HepG2 (cell line): Measurements from ENCODE around the gene KDELR3. TPM values are rescaled to one million over a fixed set of nuclear protein-coding genes. Genes with fewer than 3 reads are reported as not detected.

Source experiments
- ATAC-seq: fragments of 200-7000 bp; cut with Tn5 transposase; 3 replicates; pipeline ENCODE4 v1.9.1; 2020; ENCODE audit warnings: mild to moderate bottlenecking, moderate library complexity
- BruUV-seq: library from RNA; stranded (reverse); fragments of 400-500 nt; replicated peaks from 2 replicates; lab custom pipeline; 2021; lab: Mats Ljungman, UMichigan
- CTCF ChIA-PET: fragments of 300-600 bp; formaldehyde crosslinking; extraction: SDS; loops from one replicate; lab custom pipeline; 2021; ENCODE audit warnings: low total read pairs, inconsistent platforms, low intra/inter-chr PET ratio; lab: Yijun Ruan, JAX
- POLR2A ChIA-PET: fragments of 350-600 bp; sonication (Branson Sonifier 250); formaldehyde crosslinking; loops from one replicate; lab custom pipeline; 2020; ENCODE audit warnings: antibody characterized with exemption, inconsistent platforms; lab: Yijun Ruan, JAX
- DNase-seq: peaks from one replicate; pipeline ENCODE4 v3.0.0-alpha.2; 2015; ENCODE audit warnings: low spot score
- FAIRE-seq: peaks from 3 replicates; lab custom pipeline; 2011; peaks lifted over from hg19 to GRCh38; lab: Jason Lieb, UNC
- H2AFZ ChIP-seq: one replicate; pipeline ENCODE4 v1.6.1; 2011; ENCODE audit warnings: low read length, inconsistent platforms
- H3K27ac ChIP-seq: fragments of 300-600 bp; 3 replicates; pipeline ENCODE4 v1.8.0; 2011; ENCODE audit warnings: mixed run types, mild to moderate bottlenecking, mixed read lengths, low read length, inconsistent platforms; ENCODE audit not compliant: insufficient read depth; ENCODE audit errors: extremely low read length
- H3K27me3 ChIP-seq, 2 experiments: fragments of 200-600 bp in 1 of 2; 2 replicates in 1 of 2; 3 replicates in 1 of 2; pipeline versions ENCODE4 v1.6.0 to v1.8.0; 2011; ENCODE audit warnings: low read length in 2 of 2, mild to moderate bottlenecking in 2 of 2, moderate library complexity in 2 of 2, inconsistent platforms in 1 of 2; ENCODE audit not compliant: insufficient read depth in 2 of 2, control insufficient read depth in 1 of 2
- H3K36me3 ChIP-seq, 2 experiments: fragments of 200-600 bp in 1 of 2; replicated peaks in 1 of 2; 2 replicates in 1 of 2; 3 replicates in 1 of 2; pipeline versions ENCODE4 v1.5.1 to v1.8.0; 2011; ENCODE audit warnings: low read length in 2 of 2, inconsistent platforms in 1 of 2; ENCODE audit not compliant: insufficient read depth in 2 of 2, control insufficient read depth in 1 of 2
- H3K4me1 ChIP-seq: 2 replicates; pipeline ENCODE4 v1.5.1; 2012; ENCODE audit warnings: low read length, inconsistent platforms; ENCODE audit not compliant: insufficient read depth
- H3K4me2 ChIP-seq: 2 replicates; pipeline ENCODE4 v1.6.0; 2011; ENCODE audit warnings: low read depth, low read length, inconsistent platforms
- H3K4me3 ChIP-seq, 3 experiments: fragments of 200-600 bp in 1 of 3; sonication (generic), shearing (Covaris generic) in 1 of 3; replicated peaks in 1 of 3; 2 replicates each; pipeline ENCODE4 v1.5.1; 2011 to 2016; ENCODE audit warnings: low read length in 3 of 3, inconsistent platforms in 2 of 3, low read depth in 2 of 3, mild to moderate bottlenecking in 2 of 3, control low read depth in 1 of 3, mixed read lengths in 1 of 3; ENCODE audit not compliant: insufficient read depth in 1 of 3
- H3K79me2 ChIP-seq: one replicate; pipeline ENCODE4 v1.6.1; 2011; ENCODE audit warnings: low read length, inconsistent platforms; ENCODE audit not compliant: insufficient read depth
- H3K9ac ChIP-seq: 2 replicates; pipeline ENCODE4 v1.6.0; 2011; ENCODE audit warnings: mild to moderate bottlenecking, low read depth, low read length, inconsistent platforms; ENCODE audit not compliant: insufficient read depth
- H3K9me3 ChIP-seq: 2 replicates; pipeline ENCODE4 v1.5.1; 2012; ENCODE audit warnings: mild to moderate bottlenecking, low read length
- H4K20me1 ChIP-seq: 2 replicates; pipeline ENCODE4 v1.6.0; 2011; ENCODE audit warnings: inconsistent platforms, mild to moderate bottlenecking, low read length, moderate library complexity; ENCODE audit not compliant: insufficient read depth
- CREBL2 ChIP-seq: sonication (generic); formaldehyde crosslinking; IDR thresholded peaks from 2 replicates; pipeline ENCODE4 v1.8.1; 2023; ENCODE audit warnings: missing genetic modification reagents, mild to moderate bottlenecking, borderline replicate concordance
- NRL ChIP-seq: sonication (generic); formaldehyde crosslinking; IDR thresholded peaks from 2 replicates; pipeline ENCODE4 v1.5.0; 2020; ENCODE audit warnings: missing genetic modification reagents, mild to moderate bottlenecking, moderate library complexity, borderline replicate concordance
- SIN3A ChIP-seq: IDR thresholded peaks from 2 replicates; pipeline ENCODE4 v1.6.1; 2011; ENCODE audit warnings: low read depth, mild to moderate bottlenecking, control low read depth, low read length, borderline replicate concordance
- XRCC5 ChIP-seq: fragments of 200-400 bp; formaldehyde crosslinking; optimal IDR thresholded peaks from 2 replicates; pipeline ENCODE3; 2017; ENCODE audit warnings: mild to moderate bottlenecking, low read length
- ZBTB7B ChIP-seq: sonication (generic); formaldehyde crosslinking; IDR thresholded peaks from 2 replicates; pipeline ENCODE4 v1.4.0; 2020; ENCODE audit warnings: missing genetic modification reagents
- ZNF740 ChIP-seq: sonication (generic); formaldehyde crosslinking; IDR thresholded peaks from 2 replicates; pipeline ENCODE4 v1.4.0; 2020; ENCODE audit warnings: missing genetic modification reagents
- ZNF784 ChIP-seq: sonication (generic); formaldehyde crosslinking; IDR thresholded peaks from 2 replicates; pipeline ENCODE4 v1.5.1; 2020; ENCODE audit warnings: missing genetic modification reagents, mild to moderate bottlenecking, borderline replicate concordance
- ZNF790 ChIP-seq: sonication (generic); formaldehyde crosslinking; IDR thresholded peaks from 2 replicates; pipeline ENCODE4 v1.8.0; 2022; ENCODE audit warnings: missing genetic modification reagents, mild to moderate bottlenecking, borderline replicate concordance
- WGBS: methylation state at CpG from one replicate; pipeline ENCODE4 v1.1.6; 2017; ENCODE audit warnings: low lambda C conversion rate; 5-methylcytosine and 5-hydroxymethylcytosine counted together
- in situ Hi-C: cut with HindIII; loops from 2 replicates; pipeline ENCODE4 v1.10.0; 2017; ENCODE audit warnings: low pct_unique_long_range_greater_than_20kb; ENCODE audit not compliant: extremely low pct_ligation_motif_present
- intact Hi-C: fragments of 100-400 bp; cut with micrococcal nuclease; formaldehyde crosslinking; loops from one replicate; pipeline ENCODE4 v1.10.0; 2022; ENCODE audit not compliant: unreplicated experiment
- polyA plus RNA-seq, 8 experiments: library from polyadenylated mRNA; depleted of rRNA in 3 of 8; stranded (reverse) in 7 of 8; unstranded in 1 of 8; fragments of >200 nt; fragmentation: Illumina TruSeq in 4 of 8; extraction: Trizol in 4 of 8; gene quantifications; 2 replicates each; pipeline versions ENCODE4 v1.2.1 to v1.2.3, GENCODE V29; 2011 to 2016; ENCODE audit warnings: low read depth in 4 of 8, missing spikeins in 1 of 8, mixed read lengths in 1 of 8; ENCODE audit not compliant: insufficient read depth in 1 of 8
- total RNA-seq, 5 experiments: library from RNA; depleted of rRNA; stranded (reverse); fragments of >200 nt; fragmentation: Illumina TruSeq; extraction: Trizol; gene quantifications; 2 replicates each; pipeline ENCODE4 v1.2.3, GENCODE V29; 2016; ENCODE audit warnings: low read depth in 1 of 5
- TF ChIP-seq, protein P1 (sequence below): sonication (generic); formaldehyde crosslinking; IDR thresholded peaks from 2 replicates; pipeline ENCODE4 v1.4.0; 2020; ENCODE audit warnings: missing genetic modification reagents, borderline replicate concordance
- TF ChIP-seq, protein P2 (sequence below): fragments of 450-650 bp; IDR thresholded peaks from 2 replicates; pipeline ENCODE4 v1.6.1; 2017
- TF ChIP-seq, protein P3 (sequence below): sonication (generic); formaldehyde crosslinking; IDR thresholded peaks from 2 replicates; pipeline ENCODE4 v1.5.0; 2020; ENCODE audit warnings: mild to moderate bottlenecking, missing genetic modification reagents

Gene KDELR3
- total and polyA plus RNA-seq, 2 of the 13 experiments (the other 11 are each of a cell fraction or from before 2014, with no cell fraction given) = 24.2 to 65.7 TPM

DNA sequence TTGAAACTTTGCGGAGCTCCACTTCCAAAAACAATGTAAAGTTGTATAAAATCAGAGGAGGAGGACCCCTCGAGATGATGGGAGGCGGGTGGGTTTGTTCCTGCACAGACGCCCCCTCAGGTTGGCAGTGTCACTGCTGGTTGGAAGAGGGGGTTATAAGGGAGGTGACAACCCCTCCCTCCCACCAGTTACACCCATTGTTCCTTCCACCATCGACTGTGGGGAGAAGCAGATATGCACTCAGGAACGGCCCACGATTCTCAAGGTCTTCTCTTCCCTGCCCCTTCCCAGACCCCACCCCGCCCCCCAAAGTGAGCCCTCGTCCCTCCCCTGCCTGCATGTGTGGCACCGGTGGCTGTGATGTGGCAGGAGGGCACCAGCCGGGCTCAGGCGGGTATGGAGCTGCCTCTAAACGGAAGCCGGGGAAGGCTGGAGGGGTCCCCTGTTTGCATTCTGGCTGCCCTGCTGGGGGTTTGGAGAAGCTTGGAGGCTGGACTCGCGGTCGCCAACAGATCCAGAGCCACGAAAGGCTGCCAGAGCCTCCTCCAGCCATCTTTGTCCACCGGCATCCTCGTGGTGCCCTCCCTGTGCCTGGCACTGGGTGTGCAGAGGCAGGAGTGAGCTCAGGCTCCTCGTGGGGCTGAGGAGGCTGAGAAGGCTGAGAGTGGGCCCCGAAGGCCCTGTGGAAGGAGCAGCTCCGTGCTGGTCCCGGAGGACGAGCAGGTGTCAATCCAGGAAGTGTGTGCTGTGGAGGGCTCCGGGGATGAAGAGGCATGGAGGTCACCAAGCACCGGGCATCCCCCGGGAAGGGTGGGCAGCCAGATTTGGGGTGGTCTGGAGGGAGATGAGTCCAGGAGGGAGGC, 778 bp downstream of the KDELR3 start:
- H3K27me3 ChIP-seq = peaks cover 0 to 10% of the 10 kb centered on the region in 2 experiments; a peak in 3 of 5 replicates
- H3K79me2 ChIP-seq = no peaks in the 10 kb centered on the region
- no peaks in the 10 kb centered on the region for H3K36me3 ChIP-seq
- H3K9ac ChIP-seq = peak overlapping the region; percentile 81
- H3K9me3 ChIP-seq = no peaks in the 10 kb centered on the region
- ATAC-seq (peak; percentile 38), FAIRE-seq (no peak), DNase-seq (no peak)
- no peak overlapping the region for H2AFZ ChIP-seq
- POLR2A ChIA-PET = interaction anchor here (0.9 kb wide), 1 partner anchor 10 kb away, joined by 3 read pairs; no protein-coding TSS in a partner anchor
- H3K4me1 ChIP-seq = peaks cover 54% of the 10 kb centered on the region
- H3K4me2 ChIP-seq = peak overlapping the region; percentile 96
- CTCF ChIA-PET = no interaction called here
- peak overlapping the region; percentile 21 for H3K27ac ChIP-seq
- 65% methylated on average over 10 of the region's 28 CpGs for WGBS
- TSS peak; percentile 47 for BruUV-seq
- peak overlapping the region; percentile 64 to 87 (median 75) for H3K4me3 ChIP-seq
- intact Hi-C loops = no loop called here
- no peaks in the 10 kb centered on the region for H4K20me1 ChIP-seq
- in situ Hi-C loops = no loop called here
- TF ChIP-seq XRCC5 (peak; percentile 15), ZBTB7B (CRISPR knock-in tag) (no peak; the same call in 1 of the 2 replicates), NRL (CRISPR knock-in tag) (peak; percentile 24; the same call in 1 of the 2 replicates), SIN3A (no peak), CREBL2 (no peak), ZNF790 (CRISPR knock-in tag) (no peak), ZNF740 (no peak), ZNF784 (CRISPR knock-in tag) (no peak)
- TF ChIP-seq, protein P1, sequence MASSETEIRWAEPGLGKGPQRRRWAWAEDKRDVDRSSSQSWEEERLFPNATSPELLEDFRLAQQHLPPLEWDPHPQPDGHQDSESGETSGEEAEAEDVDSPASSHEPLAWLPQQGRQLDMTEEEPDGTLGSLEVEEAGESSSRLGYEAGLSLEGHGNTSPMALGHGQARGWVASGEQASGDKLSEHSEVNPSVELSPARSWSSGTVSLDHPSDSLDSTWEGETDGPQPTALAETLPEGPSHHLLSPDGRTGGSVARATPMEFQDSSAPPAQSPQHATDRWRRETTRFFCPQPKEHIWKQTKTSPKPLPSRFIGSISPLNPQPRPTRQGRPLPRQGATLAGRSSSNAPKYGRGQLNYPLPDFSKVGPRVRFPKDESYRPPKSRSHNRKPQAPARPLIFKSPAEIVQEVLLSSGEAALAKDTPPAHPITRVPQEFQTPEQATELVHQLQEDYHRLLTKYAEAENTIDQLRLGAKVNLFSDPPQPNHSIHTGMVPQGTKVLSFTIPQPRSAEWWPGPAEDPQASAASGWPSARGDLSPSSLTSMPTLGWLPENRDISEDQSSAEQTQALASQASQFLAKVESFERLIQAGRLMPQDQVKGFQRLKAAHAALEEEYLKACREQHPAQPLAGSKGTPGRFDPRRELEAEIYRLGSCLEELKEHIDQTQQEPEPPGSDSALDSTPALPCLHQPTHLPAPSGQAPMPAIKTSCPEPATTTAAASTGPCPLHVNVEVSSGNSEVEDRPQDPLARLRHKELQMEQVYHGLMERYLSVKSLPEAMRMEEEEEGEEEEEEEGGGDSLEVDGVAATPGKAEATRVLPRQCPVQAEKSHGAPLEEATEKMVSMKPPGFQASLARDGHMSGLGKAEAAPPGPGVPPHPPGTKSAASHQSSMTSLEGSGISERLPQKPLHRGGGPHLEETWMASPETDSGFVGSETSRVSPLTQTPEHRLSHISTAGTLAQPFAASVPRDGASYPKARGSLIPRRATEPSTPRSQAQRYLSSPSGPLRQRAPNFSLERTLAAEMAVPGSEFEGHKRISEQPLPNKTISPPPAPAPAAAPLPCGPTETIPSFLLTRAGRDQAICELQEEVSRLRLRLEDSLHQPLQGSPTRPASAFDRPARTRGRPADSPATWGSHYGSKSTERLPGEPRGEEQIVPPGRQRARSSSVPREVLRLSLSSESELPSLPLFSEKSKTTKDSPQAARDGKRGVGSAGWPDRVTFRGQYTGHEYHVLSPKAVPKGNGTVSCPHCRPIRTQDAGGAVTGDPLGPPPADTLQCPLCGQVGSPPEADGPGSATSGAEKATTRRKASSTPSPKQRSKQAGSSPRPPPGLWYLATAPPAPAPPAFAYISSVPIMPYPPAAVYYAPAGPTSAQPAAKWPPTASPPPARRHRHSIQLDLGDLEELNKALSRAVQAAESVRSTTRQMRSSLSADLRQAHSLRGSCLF (CRISPR knock-in tag) = no peak
- TF ChIP-seq, protein P2, sequence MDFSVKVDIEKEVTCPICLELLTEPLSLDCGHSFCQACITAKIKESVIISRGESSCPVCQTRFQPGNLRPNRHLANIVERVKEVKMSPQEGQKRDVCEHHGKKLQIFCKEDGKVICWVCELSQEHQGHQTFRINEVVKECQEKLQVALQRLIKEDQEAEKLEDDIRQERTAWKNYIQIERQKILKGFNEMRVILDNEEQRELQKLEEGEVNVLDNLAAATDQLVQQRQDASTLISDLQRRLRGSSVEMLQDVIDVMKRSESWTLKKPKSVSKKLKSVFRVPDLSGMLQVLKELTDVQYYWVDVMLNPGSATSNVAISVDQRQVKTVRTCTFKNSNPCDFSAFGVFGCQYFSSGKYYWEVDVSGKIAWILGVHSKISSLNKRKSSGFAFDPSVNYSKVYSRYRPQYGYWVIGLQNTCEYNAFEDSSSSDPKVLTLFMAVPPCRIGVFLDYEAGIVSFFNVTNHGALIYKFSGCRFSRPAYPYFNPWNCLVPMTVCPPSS = no peak
- TF ChIP-seq, protein P3, sequence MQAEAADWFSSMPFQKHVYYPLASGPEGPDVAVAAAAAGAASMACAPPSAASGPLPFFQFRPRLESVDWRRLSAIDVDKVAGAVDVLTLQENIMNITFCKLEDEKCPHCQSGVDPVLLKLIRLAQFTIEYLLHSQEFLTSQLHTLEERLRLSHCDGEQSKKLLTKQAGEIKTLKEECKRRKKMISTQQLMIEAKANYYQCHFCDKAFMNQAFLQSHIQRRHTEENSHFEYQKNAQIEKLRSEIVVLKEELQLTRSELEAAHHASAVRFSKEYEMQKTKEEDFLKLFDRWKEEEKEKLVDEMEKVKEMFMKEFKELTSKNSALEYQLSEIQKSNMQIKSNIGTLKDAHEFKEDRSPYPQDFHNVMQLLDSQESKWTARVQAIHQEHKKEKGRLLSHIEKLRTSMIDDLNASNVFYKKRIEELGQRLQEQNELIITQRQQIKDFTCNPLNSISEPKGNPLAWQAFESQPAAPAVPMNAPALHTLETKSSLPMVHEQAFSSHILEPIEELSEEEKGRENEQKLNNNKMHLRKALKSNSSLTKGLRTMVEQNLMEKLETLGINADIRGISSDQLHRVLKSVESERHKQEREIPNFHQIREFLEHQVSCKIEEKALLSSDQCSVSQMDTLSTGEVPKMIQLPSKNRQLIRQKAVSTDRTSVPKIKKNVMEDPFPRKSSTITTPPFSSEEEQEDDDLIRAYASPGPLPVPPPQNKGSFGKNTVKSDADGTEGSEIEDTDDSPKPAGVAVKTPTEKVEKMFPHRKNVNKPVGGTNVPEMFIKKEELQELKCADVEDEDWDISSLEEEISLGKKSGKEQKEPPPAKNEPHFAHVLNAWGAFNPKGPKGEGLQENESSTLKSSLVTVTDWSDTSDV (CRISPR knock-in tag) = 0 out of 2 replicates have a peak, but pooled peaks have one; percentile 2
